Measurements from ENCODE around the gene TRA2A. TPM values are rescaled to one million over a fixed set of nuclear protein-coding genes. Genes with fewer than 3 reads are reported as not detected.

TRA2A gene
- total and polyA plus RNA-seq, 9 of the 15 experiments (the other 6 are each of a cell fraction or from before 2014, with no cell fraction given), result 22.7 to 210 (median 73.9) TPM

GRCh38 chr7:23469150-23469960, 62.4 kb downstream of the TRA2A start (continued):
- TF ChIP-seq U2AF1 (optimal IDR thresholded peaks at IDR 0.05; ENCODE audit: low read depth, low read length) (peak; percentile 14), ZNF551 (CRISPR knock-in tag; IDR thresholded peaks at IDR 0.05) (no peak), ARID1B (IDR thresholded peaks at IDR 0.05) (no peak), RFX7 (CRISPR knock-in tag; IDR thresholded peaks at IDR 0.05) (no peak)

GRCh38 chr7:23468526-23469149, 63.1 kb downstream of the TRA2A start:
- intact Hi-C loops (cut with micrococcal nuclease) (no loop called here), in situ Hi-C loops (cut with MboI) (no loop called here)
- H3K9me3 ChIP-seq (replicated peaks; ENCODE audit: control insufficient read depth, insufficient read depth, low read depth, low read length), result no peaks in the 10 kb centered on the region
- H3K79me2 ChIP-seq (ENCODE audit: control insufficient read depth, insufficient read depth, low read length), result peaks cover 89% of the 10 kb centered on the region
- peak overlapping the region; percentile 93 for H3K27ac ChIP-seq (ENCODE audit: extremely low read depth, low read depth, low read length)
- ChIA-PET POLR2A (interaction anchor here (0.8 to 2.6 kb wide), 4 partner anchors 10 to 284 kb away, joined by 3 to 12 read pairs (median 4); no protein-coding TSS in a partner anchor), CTCF (ENCODE audit: low intra/inter-chr PET ratio) (no interaction called here)
- peak; percentile 0; the same call in 1 of the 3 replicates for ATAC-seq
- H3K9ac ChIP-seq (ENCODE audit: insufficient read depth in 1 of 2, low read depth in 2 of 2, low read length in 2 of 2), result peak overlapping the region; percentile 92 to 98
- H3K4me1 ChIP-seq (replicated peaks in 1 of 2; ENCODE audit: control insufficient read depth in 2 of 2, insufficient read depth in 2 of 2, low read length in 2 of 2), result peaks cover 18 to 32% of the 10 kb centered on the region in 2 experiments; a peak in 4 of 5 replicates
- DNase-seq (ENCODE audit: extremely low read depth in 1 of 4, low spot score in 3 of 4), result peak; percentile 20 to 35 (median 32)
- FAIRE-seq, result no peak
- no TSS peak for BruUV-seq (replicated peaks)
- H2AFZ ChIP-seq (ENCODE audit: low read depth, low read length), result peak overlapping the region; percentile 43
- peak overlapping the region; percentile 92 for H3K4me2 ChIP-seq (ENCODE audit: insufficient read depth, low read length)
- under 1% methylated on average over 36 of the region's 48 CpGs for WGBS (ENCODE audit: insufficient coverage, low coverage, missing lambda C conversion rate)
- peaks cover 24% of the 10 kb centered on the region for H3K36me3 ChIP-seq (ENCODE audit: control insufficient read depth, insufficient read depth, low read length)
- H4K20me1 ChIP-seq (replicated peaks; ENCODE audit: control insufficient read depth, insufficient read depth, low read length), result no peaks in the 10 kb centered on the region; the same call in 1 of the 2 replicates
- H3K9me1 ChIP-seq (ENCODE audit: control insufficient read depth, insufficient read depth, low read length), result no peaks in the 10 kb centered on the region
- no peaks in the 10 kb centered on the region for H3K27me3 ChIP-seq (ENCODE audit: control insufficient read depth in 2 of 2, insufficient read depth in 2 of 2, low read length in 2 of 2)
- H3K4me3 ChIP-seq, result peak overlapping the region; percentile 66
- no peak for TF ChIP-seq E2F3 (CRISPR knock-in tag; IDR thresholded peaks at IDR 0.05)
- no peak for TF ChIP-seq NFATC3 (IDR thresholded peaks at IDR 0.05)
- peak; percentile 37; the same call in 1 of the 2 replicates for TF ChIP-seq ZBTB7A (IDR thresholded peaks at IDR 0.05; ENCODE audit: borderline replicate concordance, control insufficient read depth, low read depth, low read length)
- 0 out of 2 replicates have a peak, but pooled peaks have one; percentile 3 for TF ChIP-seq MXI1 (IDR thresholded peaks at IDR 0.05; ENCODE audit: low read depth, low read length)
- TF ChIP-seq UBTF (IDR thresholded peaks at IDR 0.05; ENCODE audit: borderline replicate concordance in 1 of 2, low read depth in 2 of 2, low read length in 2 of 2), result peak in 1 of 2 experiments; percentile 52; a peak in 1 of 4 replicates
- peak; percentile 3; the same call in 1 of the 2 replicates for TF ChIP-seq TFAP4 (CRISPR knock-in tag; IDR thresholded peaks at IDR 0.05; ENCODE audit: borderline replicate concordance)
- TF ChIP-seq ZNF280A (IDR thresholded peaks at IDR 0.05; ENCODE audit: low read depth, partially characterized antibody), result no peak
- 0 out of 2 replicates have a peak, but pooled peaks have one; percentile 74 for TF ChIP-seq ZBTB43 (CRISPR knock-in tag; IDR thresholded peaks at IDR 0.05)

Measured in K562 (cell line).